K562 (cell line): ENCODE measurements around the gene KLK13. TPM values are rescaled to one million over a fixed set of nuclear protein-coding genes. Genes with fewer than 3 reads are reported as not detected.

ENCODE experiments used
- CHD1 ChIP-seq: fragments of 200-600 bp; sonication (generic); IDR thresholded peaks from one replicate; pipeline ENCODE4 v1.6.1; 2012; ENCODE audit warnings: mild to moderate bottlenecking, moderate library complexity, low read length, inconsistent platforms
- GATA2 ChIP-seq: sonication (generic); formaldehyde crosslinking; IDR thresholded peaks from 2 replicates; pipeline ENCODE4 v1.4.0; 2020; ENCODE audit warnings: mild to moderate bottlenecking, missing genetic modification reagents
- MBD2 ChIP-seq: sonication (generic); IDR thresholded peaks from 2 replicates; pipeline ENCODE4 v1.6.1; 2016; ENCODE audit warnings: low read depth, borderline replicate concordance
- NCOA2 ChIP-seq, 2 experiments: fragments of 450-650 bp; IDR thresholded peaks; 2 replicates each; pipeline ENCODE4 v1.6.1; 2018; ENCODE audit warnings: mild to moderate bottlenecking in 2 of 2, moderate library complexity in 1 of 2; ENCODE audit not compliant: partially characterized antibody in 2 of 2
- POLR2B ChIP-seq: fragments of 450-650 bp; IDR thresholded peaks from 2 replicates; pipeline ENCODE4 v1.6.1; 2018; ENCODE audit warnings: low read depth; ENCODE audit not compliant: partially characterized antibody
- REST ChIP-seq, 2 experiments: fragments of 450-650 bp; formaldehyde crosslinking in 1 of 2; IDR thresholded peaks; 2 replicates each; pipeline versions ENCODE4 v1.4.0 to v1.6.1; 2014 to 2020; ENCODE audit warnings: mild to moderate bottlenecking in 2 of 2, borderline replicate concordance in 1 of 2, low read depth in 1 of 2
- THRB ChIP-seq: fragments of 450-650 bp; formaldehyde crosslinking; conservative IDR thresholded peaks from 2 replicates; pipeline ENCODE4 v1.4.0; 2022; ENCODE audit warnings: mild to moderate bottlenecking, missing genetic modification characterization
- XRCC3 ChIP-seq: fragments of 450-650 bp; IDR thresholded peaks from 2 replicates; pipeline ENCODE4 v1.6.1; 2017; ENCODE audit warnings: mild to moderate bottlenecking, moderate library complexity
- ZNF324 ChIP-seq: fragments of 250-450 bp; sonication (Bioruptor Pico); IDR thresholded peaks from 2 replicates; pipeline ENCODE4 v1.4.0; 2020; ENCODE audit warnings: mild to moderate bottlenecking
- polyA plus RNA-seq, 8 experiments: library from polyadenylated mRNA; depleted of rRNA in 4 of 8; stranded (reverse) in 5 of 8; unstranded in 3 of 8; fragments of >200 nt; fragmentation: Nextera tagmentation in 2 of 8; fragmentation: Illumina TruSeq in 1 of 8; extraction: Ambion mirVana in 2 of 8; extraction: Trizol in 1 of 8; gene quantifications; 2 replicates each; pipeline versions ENCODE4 v1.2.1 to v1.2.3, GENCODE V29; 2011 to 2014; ENCODE audit warnings: inconsistent platforms in 1 of 8, missing spikeins in 1 of 8
- total RNA-seq, 7 experiments: library from RNA; depleted of rRNA in 6 of 7; stranded (reverse); fragments of >200 nt in 6 of 7; fragmentation: Illumina TruSeq in 2 of 7; extraction: Trizol in 2 of 7; gene quantifications; 2 replicates each; pipeline versions ENCODE4 v1.2.1 to v1.2.3, GENCODE V29; 2011 to 2021; ENCODE audit warnings: low replicate concordance in 1 of 7
- TF ChIP-seq, protein P1 (sequence below): fragments of 250-450 bp; sonication (Bioruptor Pico); IDR thresholded peaks from 2 replicates; pipeline ENCODE4 v1.8.0; 2021; ENCODE audit warnings: borderline replicate concordance, mild to moderate bottlenecking, moderate library complexity; ENCODE audit not compliant: poor library complexity, severe bottlenecking
- TF ChIP-seq, protein P2 (sequence below): fragments of 450-650 bp; IDR thresholded peaks from 2 replicates; pipeline ENCODE4 v1.6.1; 2018; ENCODE audit warnings: mild to moderate bottlenecking, low read depth; ENCODE audit not compliant: partially characterized antibody
- TF ChIP-seq, protein P3 (sequence below): fragments of 450-650 bp; IDR thresholded peaks from 2 replicates; pipeline ENCODE4 v1.6.1; 2016

KLK13 gene
- total and polyA plus RNA-seq, 9 of the 15 experiments (the other 6 are each of a cell fraction or from before 2014, with no cell fraction given), result 0.72 to 9.0 (median 2.3) TPM

DNA sequence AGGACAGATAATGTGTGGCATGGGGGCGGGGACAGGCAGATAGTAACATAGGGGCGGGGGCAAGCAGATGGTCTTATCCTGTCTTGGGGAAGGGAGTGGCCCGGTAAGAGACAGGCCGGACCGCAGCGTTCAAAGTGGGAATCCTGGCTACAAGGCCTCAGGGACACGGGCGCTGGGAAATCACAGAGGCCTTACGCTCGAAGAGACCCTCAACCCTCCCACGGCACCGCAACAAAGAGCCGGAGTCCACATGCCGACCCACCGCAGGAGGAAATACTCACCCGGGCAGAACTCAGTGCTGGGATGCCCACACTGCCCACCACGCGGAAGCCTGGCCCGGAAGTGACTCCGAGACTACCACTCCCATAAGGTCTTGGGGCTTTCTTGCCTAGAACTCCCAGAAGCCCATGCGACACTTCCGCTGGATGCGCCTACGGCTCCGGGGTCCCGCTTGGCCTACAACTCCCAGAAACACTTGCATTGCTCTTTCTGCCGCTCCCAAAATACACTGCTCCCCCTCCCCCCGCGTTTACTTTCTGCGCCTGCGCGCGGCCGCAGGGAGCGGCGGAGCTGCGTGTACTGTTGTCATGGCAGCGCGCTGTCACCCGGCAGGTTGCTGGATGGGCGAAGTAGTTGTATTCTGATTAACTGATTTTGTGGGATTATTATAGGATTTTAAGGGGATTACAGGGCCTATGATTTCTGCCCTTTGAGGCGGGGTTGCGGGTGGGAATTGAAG is 43.3 kb upstream of the KLK13 start, which contains the start of gene CTU1 (continued):
- TF ChIP-seq THRB (CRISPR knock-in tag) (no peak), POLR2B (peak; percentile 36), ZNF324 (CRISPR knock-in tag) (no peak), REST (IDR thresholded peaks at IDR 0.05; ENCODE audit: borderline replicate concordance) (no peak), REST (CRISPR knock-in tag; IDR thresholded peaks at IDR 0.05; ENCODE audit: low read depth) (no peak), GATA2 (CRISPR knock-in tag) (no peak), CHD1 (peak; percentile 9), NCOA2 (IDR thresholded peaks at IDR 0.05; ENCODE audit: partially characterized antibody in 2 of 2) (no peak), XRCC3 (no peak), MBD2 (peak; percentile 94)
- TF ChIP-seq, protein P1, sequence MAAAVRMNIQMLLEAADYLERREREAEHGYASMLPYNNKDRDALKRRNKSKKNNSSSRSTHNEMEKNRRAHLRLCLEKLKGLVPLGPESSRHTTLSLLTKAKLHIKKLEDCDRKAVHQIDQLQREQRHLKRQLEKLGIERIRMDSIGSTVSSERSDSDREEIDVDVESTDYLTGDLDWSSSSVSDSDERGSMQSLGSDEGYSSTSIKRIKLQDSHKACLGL (CRISPR knock-in tag), result peak; percentile 81
- TF ChIP-seq, protein P2, sequence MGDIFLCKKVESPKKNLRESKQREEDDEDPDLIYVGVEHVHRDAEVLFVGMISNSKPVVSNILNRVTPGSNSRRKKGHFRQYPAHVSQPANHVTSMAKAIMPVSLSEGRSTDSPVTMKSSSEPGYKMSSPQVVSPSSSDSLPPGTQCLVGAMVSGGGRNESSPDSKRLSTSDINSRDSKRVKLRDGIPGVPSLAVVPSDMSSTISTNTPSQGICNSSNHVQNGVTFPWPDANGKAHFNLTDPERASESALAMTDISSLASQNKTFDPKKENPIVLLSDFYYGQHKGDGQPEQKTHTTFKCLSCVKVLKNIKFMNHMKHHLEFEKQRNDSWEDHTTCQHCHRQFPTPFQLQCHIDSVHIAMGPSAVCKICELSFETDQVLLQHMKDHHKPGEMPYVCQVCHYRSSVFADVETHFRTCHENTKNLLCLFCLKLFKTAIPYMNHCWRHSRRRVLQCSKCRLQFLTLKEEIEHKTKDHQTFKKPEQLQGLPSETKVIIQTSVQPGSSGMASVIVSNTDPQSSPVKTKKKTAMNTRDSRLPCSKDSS, result no peak
- TF ChIP-seq, protein P3, sequence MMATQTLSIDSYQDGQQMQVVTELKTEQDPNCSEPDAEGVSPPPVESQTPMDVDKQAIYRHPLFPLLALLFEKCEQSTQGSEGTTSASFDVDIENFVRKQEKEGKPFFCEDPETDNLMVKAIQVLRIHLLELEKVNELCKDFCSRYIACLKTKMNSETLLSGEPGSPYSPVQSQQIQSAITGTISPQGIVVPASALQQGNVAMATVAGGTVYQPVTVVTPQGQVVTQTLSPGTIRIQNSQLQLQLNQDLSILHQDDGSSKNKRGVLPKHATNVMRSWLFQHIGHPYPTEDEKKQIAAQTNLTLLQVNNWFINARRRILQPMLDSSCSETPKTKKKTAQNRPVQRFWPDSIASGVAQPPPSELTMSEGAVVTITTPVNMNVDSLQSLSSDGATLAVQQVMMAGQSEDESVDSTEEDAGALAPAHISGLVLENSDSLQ, result peak; percentile 90
